ENCODE data around the gene TNFRSF4. TPM values are rescaled to one million over a fixed set of nuclear protein-coding genes. Genes with fewer than 3 reads are reported as not detected.

TNFRSF4 gene
- total and polyA plus RNA-seq, 2 of the 13 experiments (the other 11 are each of a cell fraction or from before 2014, with no cell fraction given) = not detected

DNA sequence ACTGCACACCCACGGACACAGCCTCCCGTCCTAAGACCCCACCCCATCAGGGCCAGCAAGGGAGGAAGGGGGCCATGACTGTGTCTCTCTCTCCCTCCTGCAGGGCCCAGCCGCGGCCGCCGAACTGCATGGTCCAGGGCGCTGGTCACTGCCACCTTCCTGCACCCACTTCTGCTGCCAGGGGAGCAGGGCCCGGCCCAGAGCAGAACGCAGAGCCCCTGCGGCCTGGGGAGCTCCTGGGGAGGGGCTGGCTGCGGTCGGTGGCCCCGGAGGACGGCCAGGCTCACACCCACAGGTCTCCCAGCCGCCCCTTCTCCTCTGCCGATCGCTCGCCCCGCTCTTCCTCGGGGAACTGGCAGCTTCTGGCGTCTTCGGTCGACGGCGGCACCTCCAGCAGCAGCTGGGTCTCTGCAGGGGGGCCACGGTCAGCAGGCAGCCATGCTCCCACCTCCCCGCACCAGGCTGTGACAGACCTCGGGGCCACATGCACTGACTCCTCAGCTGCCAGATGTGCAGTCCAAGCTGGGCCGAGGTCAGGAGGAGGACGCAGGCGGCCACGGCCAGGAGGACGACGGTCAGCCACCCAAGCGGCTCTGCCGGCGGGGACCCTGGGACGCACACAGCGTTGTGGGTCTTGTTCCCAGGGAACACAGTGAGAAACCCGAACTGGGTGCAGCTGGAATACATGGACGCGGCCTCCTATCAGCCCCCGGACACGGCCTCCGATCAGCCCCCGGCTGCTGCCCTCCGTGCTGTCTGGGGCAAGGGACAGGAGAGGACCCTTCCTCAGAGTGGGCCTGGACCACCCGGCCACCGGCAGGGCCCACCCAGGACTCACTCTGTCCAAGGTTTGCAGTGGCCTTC is 10.2 kb downstream of the TNFRSF4 start:
- Histone ChIP-seq H3K9ac (ENCODE audit: insufficient read depth, low read depth, low read length) (no peak overlapping the region), H4K20me1 (ENCODE audit: insufficient read depth, low read length) (no peaks in the 10 kb centered on the region), H2AFZ (ENCODE audit: low read length) (no peak overlapping the region), H3K9me3 (ENCODE audit: low read length) (no peaks in the 10 kb centered on the region), H3K4me1 (ENCODE audit: insufficient read depth, low read length) (peaks cover 21% of the 10 kb centered on the region), H3K27me3 (ENCODE audit: control insufficient read depth in 1 of 2, insufficient read depth in 2 of 2, low read length in 2 of 2) (peaks cover 23 to 71% of the 10 kb centered on the region in 2 experiments; a peak in 4 of 5 replicates), H3K27ac (ENCODE audit: extremely low read length, insufficient read depth, low read length) (no peak overlapping the region), H3K4me3 (replicated peaks in 1 of 3; ENCODE audit: insufficient read depth in 1 of 3, low read depth in 2 of 3, low read length in 3 of 3) (no peak overlapping the region), H3K36me3 (replicated peaks in 1 of 2; ENCODE audit: control insufficient read depth in 1 of 2, insufficient read depth in 2 of 2, low read length in 2 of 2) (no peaks in the 10 kb centered on the region), H3K79me2 (ENCODE audit: insufficient read depth, low read length) (no peaks in the 10 kb centered on the region), H3K4me2 (ENCODE audit: low read depth, low read length) (no peak overlapping the region)
- BruUV-seq (replicated peaks) = no TSS peak
- intact Hi-C loops (cut with micrococcal nuclease; ENCODE audit: unreplicated experiment) (no loop called here), in situ Hi-C loops (cut with HindIII; ENCODE audit: extremely low pct_ligation_motif_present, low pct_unique_long_range_greater_than_20kb) (no loop called here)
- DNase-seq (ENCODE audit: low spot score) (no peak), ATAC-seq (no peak), FAIRE-seq (no peak)
- ChIA-PET POLR2A (no interaction called here), CTCF (ENCODE audit: low intra/inter-chr PET ratio, low total read pairs) (no interaction called here)
- 41% methylated on average over 13 of the region's 49 CpGs for WGBS (ENCODE audit: low lambda C conversion rate)
- TF ChIP-seq ZNF891 (CRISPR knock-in tag; IDR thresholded peaks at IDR 0.05) = no peak
- TF ChIP-seq, protein P1, sequence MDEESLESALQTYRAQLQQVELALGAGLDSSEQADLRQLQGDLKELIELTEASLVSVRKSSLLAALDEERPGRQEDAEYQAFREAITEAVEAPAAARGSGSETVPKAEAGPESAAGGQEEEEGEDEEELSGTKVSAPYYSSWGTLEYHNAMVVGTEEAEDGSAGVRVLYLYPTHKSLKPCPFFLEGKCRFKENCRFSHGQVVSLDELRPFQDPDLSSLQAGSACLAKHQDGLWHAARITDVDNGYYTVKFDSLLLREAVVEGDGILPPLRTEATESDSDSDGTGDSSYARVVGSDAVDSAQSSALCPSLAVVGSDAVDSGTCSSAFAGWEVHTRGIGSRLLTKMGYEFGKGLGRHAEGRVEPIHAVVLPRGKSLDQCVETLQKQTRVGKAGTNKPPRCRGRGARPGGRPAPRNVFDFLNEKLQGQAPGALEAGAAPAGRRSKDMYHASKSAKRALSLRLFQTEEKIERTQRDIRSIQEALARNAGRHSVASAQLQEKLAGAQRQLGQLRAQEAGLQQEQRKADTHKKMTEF (CRISPR knock-in tag; IDR thresholded peaks at IDR 0.05) = no peak
- TF ChIP-seq POLR2AphosphoS5 (IDR thresholded peaks at IDR 0.05; ENCODE audit: low read depth, low read length) = no peak
- TF ChIP-seq, protein P2, sequence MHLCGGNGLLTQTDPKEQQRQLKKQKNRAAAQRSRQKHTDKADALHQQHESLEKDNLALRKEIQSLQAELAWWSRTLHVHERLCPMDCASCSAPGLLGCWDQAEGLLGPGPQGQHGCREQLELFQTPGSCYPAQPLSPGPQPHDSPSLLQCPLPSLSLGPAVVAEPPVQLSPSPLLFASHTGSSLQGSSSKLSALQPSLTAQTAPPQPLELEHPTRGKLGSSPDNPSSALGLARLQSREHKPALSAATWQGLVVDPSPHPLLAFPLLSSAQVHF (CRISPR knock-in tag; IDR thresholded peaks at IDR 0.05) = no peak
- TF ChIP-seq, protein P3, sequence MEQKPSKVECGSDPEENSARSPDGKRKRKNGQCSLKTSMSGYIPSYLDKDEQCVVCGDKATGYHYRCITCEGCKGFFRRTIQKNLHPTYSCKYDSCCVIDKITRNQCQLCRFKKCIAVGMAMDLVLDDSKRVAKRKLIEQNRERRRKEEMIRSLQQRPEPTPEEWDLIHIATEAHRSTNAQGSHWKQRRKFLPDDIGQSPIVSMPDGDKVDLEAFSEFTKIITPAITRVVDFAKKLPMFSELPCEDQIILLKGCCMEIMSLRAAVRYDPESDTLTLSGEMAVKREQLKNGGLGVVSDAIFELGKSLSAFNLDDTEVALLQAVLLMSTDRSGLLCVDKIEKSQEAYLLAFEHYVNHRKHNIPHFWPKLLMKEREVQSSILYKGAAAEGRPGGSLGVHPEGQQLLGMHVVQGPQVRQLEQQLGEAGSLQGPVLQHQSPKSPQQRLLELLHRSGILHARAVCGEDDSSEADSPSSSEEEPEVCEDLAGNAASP (CRISPR knock-in tag; IDR thresholded peaks at IDR 0.05; ENCODE audit: borderline replicate concordance) = no peak
- TF ChIP-seq, protein P4, sequence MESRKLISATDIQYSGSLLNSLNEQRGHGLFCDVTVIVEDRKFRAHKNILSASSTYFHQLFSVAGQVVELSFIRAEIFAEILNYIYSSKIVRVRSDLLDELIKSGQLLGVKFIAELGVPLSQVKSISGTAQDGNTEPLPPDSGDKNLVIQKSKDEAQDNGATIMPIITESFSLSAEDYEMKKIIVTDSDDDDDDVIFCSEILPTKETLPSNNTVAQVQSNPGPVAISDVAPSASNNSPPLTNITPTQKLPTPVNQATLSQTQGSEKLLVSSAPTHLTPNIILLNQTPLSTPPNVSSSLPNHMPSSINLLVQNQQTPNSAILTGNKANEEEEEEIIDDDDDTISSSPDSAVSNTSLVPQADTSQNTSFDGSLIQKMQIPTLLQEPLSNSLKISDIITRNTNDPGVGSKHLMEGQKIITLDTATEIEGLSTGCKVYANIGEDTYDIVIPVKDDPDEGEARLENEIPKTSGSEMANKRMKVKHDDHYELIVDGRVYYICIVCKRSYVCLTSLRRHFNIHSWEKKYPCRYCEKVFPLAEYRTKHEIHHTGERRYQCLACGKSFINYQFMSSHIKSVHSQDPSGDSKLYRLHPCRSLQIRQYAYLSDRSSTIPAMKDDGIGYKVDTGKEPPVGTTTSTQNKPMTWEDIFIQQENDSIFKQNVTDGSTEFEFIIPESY (CRISPR knock-in tag; IDR thresholded peaks at IDR 0.05) = 0 out of 2 replicates have a peak, but pooled peaks have one; percentile 8
- TF ChIP-seq ZNF230 (CRISPR knock-in tag; IDR thresholded peaks at IDR 0.05) = no peak
- TF ChIP-seq ZZZ3 (CRISPR knock-in tag; IDR thresholded peaks at IDR 0.05; ENCODE audit: borderline replicate concordance) = no peak
- TF ChIP-seq RAD21 (CRISPR knock-in tag; IDR thresholded peaks at IDR 0.05) = no peak
- TF ChIP-seq NR2C2 (CRISPR knock-in tag; IDR thresholded peaks at IDR 0.05; ENCODE audit: borderline replicate concordance) = no peak
- TF ChIP-seq ZNF552 (CRISPR knock-in tag; IDR thresholded peaks at IDR 0.05; ENCODE audit: borderline replicate concordance) = no peak
- no peak for TF ChIP-seq ETV5 (CRISPR knock-in tag; IDR thresholded peaks at IDR 0.05; ENCODE audit: borderline replicate concordance)
- TF ChIP-seq IKZF1 (IDR thresholded peaks at IDR 0.05) = no peak
- TF ChIP-seq, protein P5, sequence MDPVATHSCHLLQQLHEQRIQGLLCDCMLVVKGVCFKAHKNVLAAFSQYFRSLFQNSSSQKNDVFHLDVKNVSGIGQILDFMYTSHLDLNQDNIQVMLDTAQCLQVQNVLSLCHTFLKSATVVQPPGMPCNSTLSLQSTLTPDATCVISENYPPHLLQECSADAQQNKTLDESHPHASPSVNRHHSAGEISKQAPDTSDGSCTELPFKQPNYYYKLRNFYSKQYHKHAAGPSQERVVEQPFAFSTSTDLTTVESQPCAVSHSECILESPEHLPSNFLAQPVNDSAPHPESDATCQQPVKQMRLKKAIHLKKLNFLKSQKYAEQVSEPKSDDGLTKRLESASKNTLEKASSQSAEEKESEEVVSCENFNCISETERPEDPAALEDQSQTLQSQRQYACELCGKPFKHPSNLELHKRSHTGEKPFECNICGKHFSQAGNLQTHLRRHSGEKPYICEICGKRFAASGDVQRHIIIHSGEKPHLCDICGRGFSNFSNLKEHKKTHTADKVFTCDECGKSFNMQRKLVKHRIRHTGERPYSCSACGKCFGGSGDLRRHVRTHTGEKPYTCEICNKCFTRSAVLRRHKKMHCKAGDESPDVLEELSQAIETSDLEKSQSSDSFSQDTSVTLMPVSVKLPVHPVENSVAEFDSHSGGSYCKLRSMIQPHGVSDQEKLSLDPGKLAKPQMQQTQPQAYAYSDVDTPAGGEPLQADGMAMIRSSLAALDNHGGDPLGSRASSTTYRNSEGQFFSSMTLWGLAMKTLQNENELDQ (CRISPR knock-in tag; IDR thresholded peaks at IDR 0.05; ENCODE audit: borderline replicate concordance) = no peak
- TF ChIP-seq ZNF776 (CRISPR knock-in tag; IDR thresholded peaks at IDR 0.05) = no peak
